GM12865 (cell line): ENCODE results near the gene ACTL10.
A peak's percentile ranks its signal among the peaks of the same experiment; 100 is the strongest.

Source experiments
- DNase-seq: peaks from one replicate; pipeline ENCODE4 v3.0.0; 2010; ENCODE audit warnings: low read depth
- H3K4me3 ChIP-seq: 2 replicates; pipeline ENCODE4 v1.5.1; 2011; ENCODE audit warnings: mild to moderate bottlenecking, low read depth, low read length, control low read depth
- TF ChIP-seq, protein P1 (sequence below): IDR thresholded peaks from 2 replicates; pipeline ENCODE4 v1.5.1; 2011; ENCODE audit warnings: low read length, control low read depth, low read depth, inconsistent platforms; ENCODE audit not compliant: insufficient read depth; ENCODE audit errors: missing control alignments

The ACTL10 gene

DNA sequence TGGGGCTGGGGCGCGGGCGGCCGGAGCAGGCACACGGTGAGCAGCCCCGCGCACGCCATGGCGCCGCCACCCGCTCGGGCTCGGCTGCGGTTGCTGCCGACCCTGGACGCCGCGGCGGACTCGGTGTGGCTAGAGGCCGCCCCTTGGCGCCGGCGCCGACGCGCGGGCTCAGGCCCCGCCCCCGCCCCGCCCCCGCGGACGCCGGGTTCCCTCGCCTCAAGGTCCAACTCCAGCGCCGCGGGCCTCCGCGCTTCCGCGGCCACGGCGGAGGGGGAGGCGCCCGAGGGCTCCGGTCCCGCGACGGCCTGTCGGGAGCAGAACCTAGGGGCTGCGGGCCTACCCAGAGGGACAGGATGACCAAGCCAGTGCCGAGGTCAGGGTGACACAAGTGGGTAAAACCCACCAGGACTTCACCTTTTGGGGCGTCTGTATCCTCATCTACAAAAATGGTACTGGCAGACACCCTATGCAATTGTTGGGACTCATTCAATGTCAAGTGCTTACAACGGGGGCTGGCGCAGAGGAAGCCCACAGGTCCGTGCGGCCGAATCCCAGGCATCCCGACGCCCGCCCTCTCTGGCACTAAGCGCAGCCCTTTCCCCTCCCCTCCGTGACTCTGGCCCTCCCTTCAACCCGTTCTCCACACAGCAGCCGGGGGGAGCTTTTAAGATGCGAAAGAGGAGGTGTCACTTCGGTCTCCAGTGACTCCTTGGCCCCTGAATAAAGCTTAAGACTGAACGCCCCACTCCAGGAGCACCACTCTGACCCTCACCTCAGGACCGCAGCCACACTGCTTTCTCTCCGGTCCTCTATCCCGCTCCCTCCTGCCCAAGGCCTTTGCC lies 7.8 kb downstream of the ACTL10 start, which contains the start of gene NECAB3:
Gene NECAB3, minus strand, starts transcription at position 135 of the 842 bp plus-strand sequence. Its CDS starts 76 bp downstream, at position 59.
- TF ChIP-seq, protein P1, sequence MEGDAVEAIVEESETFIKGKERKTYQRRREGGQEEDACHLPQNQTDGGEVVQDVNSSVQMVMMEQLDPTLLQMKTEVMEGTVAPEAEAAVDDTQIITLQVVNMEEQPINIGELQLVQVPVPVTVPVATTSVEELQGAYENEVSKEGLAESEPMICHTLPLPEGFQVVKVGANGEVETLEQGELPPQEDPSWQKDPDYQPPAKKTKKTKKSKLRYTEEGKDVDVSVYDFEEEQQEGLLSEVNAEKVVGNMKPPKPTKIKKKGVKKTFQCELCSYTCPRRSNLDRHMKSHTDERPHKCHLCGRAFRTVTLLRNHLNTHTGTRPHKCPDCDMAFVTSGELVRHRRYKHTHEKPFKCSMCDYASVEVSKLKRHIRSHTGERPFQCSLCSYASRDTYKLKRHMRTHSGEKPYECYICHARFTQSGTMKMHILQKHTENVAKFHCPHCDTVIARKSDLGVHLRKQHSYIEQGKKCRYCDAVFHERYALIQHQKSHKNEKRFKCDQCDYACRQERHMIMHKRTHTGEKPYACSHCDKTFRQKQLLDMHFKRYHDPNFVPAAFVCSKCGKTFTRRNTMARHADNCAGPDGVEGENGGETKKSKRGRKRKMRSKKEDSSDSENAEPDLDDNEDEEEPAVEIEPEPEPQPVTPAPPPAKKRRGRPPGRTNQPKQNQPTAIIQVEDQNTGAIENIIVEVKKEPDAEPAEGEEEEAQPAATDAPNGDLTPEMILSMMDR, result no peak
- peak; percentile 72 for DNase-seq
- H3K4me3 ChIP-seq, result peak within 1 kb of the TSS; percentile 66

DNA sequence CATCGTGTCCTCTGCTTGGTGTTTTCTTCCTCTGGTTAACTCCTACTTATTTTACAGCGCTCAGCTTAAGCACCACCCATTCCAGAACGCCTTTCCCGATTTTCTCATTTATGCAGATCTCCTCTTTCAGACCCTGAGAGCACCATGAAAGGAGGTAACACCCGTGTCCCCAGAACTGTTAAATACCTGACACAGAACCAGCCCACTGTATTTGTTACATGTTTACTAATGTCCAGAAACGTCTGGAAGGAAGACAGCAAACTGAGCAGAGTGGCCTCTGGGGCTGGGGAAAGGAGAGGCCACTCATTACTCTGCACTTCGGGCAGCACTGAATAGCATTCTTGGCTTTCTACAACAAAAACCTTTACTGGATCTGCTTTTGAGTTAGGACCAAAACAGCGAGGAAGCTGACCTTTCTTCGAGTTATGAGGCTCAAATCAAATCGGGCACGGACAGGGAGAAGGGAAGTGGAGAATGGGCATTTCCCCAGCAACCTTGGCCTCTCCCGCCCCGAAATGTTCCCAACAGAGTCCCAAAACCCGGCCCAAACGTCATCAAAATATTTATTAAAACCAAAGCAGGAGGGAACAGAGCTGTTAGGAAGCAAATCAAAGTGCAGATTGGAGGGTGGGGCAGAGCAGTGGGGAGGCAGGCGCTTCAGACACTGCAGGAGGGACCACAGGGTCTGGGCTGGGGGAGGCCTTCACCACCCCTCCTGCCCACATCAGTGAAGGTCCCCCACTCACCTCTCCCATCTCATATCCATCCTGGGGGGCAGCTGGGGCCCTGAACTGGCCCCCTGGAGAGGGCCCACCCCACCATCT lies 8.6 kb downstream of the ACTL10 start:
- DNase-seq, result no peak
- TF ChIP-seq, protein P1, result no peak
- H3K4me3 ChIP-seq, result no peak overlapping the region

DNA sequence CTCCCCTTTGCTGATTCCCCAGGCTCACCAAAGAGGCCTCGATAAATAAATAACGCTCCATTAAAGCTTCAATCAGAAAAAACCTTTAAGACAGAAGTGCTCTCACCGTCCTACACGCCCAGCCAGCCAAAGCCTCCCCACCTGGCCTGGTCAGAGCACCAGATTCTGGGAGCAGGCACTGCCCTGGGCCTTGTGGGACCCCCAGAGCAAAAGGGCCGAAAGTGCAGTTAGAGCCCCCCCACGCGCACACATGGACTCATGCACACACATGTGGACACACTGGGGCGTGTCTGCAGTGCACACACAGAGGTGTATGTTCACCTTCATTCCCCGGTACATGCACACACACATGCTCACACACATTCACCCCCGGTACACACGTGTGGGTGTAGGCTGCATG lies 9.4 kb downstream of the ACTL10 start:
- no peak overlapping the region for H3K4me3 ChIP-seq
- no peak for DNase-seq
- TF ChIP-seq, protein P1, result no peak

DNA sequence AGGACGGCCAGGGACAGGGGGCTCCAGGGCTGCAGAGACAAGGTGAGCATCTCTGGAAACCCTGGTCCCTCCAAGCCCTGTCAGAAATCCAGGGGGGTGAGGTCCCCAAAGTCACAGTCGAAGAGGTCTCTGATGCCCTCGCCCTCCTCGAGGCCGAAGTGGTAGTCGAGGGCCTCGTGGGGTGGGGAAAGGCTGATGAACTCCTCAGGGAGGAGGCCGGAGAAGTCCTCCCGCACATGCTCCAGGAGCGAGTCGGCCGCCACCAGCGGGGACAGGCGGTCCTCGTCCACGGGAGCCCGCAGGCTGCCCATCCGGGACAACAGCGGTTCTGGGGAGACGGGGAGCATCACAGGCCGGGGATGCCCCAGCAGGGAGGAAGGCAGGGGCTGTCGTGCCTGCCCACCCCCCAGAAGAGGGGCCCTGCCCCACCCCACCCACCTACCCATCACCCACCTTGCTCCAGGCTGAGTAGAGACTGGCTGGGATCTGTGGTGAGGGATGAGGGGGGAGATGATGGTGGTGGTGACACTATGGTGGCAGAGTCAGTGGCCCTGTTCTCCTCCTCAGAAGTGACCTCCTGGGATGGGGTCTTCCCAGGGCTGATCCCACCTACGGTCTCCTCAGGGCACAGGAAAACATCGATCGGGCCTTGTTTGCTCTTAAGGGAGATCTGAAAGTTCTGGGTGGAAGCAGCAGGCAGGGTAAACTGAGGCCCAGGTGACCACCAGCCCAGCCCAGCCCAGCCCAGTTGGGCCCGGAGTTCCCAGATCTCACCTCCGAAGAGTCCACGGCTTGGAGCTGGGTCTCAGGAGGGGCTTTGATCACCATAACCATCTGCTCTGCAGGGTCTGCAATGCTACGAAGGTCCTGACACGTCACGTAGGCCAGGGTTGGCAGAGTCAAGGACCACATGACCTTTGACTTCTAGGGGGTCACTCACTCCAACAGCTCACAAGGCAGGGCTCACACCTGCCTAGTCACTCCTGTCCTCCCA lies 10.2 kb downstream of the ACTL10 start:
- H3K4me3 ChIP-seq, result no peak overlapping the region
- no peak for DNase-seq
- TF ChIP-seq, protein P1, result no peak

DNA sequence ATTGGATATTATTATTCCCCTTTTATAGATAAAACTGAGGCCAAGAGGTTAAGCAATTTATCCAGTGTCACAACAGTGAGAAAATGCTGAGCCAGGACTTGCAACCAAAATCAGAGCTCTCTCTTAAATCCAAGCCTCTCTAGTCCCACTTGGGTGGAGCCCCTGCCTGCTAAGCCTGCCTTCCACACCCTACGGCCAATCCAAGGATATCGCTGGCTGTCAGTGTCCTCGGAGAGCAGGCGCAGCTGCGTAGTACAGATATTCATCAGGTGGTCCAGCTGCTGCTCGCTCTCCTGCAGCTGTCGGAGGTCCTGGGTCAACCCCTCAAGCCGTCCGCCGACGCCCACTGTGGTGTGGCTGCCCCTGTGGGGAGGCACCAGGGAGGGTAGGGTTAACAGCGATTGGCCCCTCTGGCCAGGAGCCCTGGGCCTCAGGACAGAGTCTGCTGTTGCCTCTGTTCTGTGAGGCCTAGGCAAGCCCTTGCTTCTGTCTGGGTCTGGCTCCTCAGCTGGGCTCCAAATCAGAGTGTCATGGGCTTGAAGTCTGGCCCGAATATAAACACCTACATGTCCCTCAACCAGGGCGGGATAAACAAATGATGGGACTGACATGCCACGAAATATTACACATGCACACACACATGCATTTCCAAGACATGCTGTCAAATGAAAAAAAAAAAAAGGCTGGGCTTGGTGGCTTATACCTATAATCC lies 11.4 kb downstream of the ACTL10 start:
- DNase-seq, result no peak
- H3K4me3 ChIP-seq, result no peak overlapping the region
- TF ChIP-seq, protein P1, result no peak
